NT2/D1 (cell line): ENCODE data around the gene ABHD5.

ENCODE experiments used
- DNase-seq: peaks from one replicate; pipeline ENCODE4 v3.0.0-alpha.2; 2011; ENCODE audit warnings: low read depth, low spot score
- H3K27me3 ChIP-seq: 2 replicates; pipeline ENCODE4 v1.6.0; 2011; ENCODE audit warnings: mild to moderate bottlenecking; ENCODE audit not compliant: insufficient read length, insufficient read depth
- H3K36me3 ChIP-seq: 2 replicates; pipeline ENCODE4 v1.6.1; 2011; ENCODE audit warnings: mild to moderate bottlenecking, low read length, mixed read lengths; ENCODE audit not compliant: insufficient read depth, insufficient read length
- H3K4me1 ChIP-seq: 2 replicates; pipeline ENCODE4 v1.5.1; 2011; ENCODE audit not compliant: insufficient read depth, insufficient read length
- H3K4me3 ChIP-seq: 2 replicates; pipeline ENCODE4 v1.5.1; 2011; ENCODE audit warnings: low read depth; ENCODE audit not compliant: insufficient read length
- H3K9ac ChIP-seq: 2 replicates; pipeline ENCODE4 v1.6.0; 2011; ENCODE audit warnings: low read depth; ENCODE audit not compliant: insufficient read length
- H3K9me3 ChIP-seq: 2 replicates; pipeline ENCODE4 v1.5.1; 2011; ENCODE audit warnings: mild to moderate bottlenecking, low read length; ENCODE audit not compliant: insufficient read depth
- SUZ12 ChIP-seq: IDR thresholded peaks from 2 replicates; pipeline ENCODE4 v1.6.1; 2011; ENCODE audit not compliant: insufficient read length, insufficient read depth; ENCODE audit errors: extremely low read depth
- YY1 ChIP-seq: IDR thresholded peaks from 2 replicates; pipeline ENCODE4 v1.6.1; 2011; ENCODE audit not compliant: insufficient read length, insufficient read depth
- ZNF274 ChIP-seq: IDR thresholded peaks from 2 replicates; pipeline ENCODE4 v1.6.1; 2011; ENCODE audit warnings: mild to moderate bottlenecking, low read depth, low read length

Gene ABHD5

DNA sequence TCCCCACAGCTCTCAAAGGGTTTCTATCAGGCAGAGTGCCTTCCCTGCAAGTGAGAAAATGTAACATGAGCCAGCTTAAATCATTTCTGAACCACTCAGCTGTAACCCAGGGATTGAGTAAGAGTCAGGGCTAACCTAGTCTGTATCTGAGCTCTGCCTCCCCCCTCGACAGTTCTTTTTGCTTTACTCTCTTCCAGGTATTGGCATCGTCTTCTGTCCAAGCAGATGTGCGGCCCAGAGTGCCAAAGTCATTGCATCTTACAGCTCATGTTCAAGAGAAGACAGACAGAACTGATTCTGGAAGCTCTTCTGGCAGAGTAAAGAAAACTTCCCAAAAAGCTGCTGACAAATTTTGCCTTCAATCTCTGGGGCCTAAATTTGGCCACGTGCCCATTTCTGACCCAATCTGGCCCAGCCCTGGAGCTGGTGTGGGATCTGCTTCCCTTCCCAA, 74.8 kb downstream of the ABHD5 start:
- H3K27me3 ChIP-seq: no peaks in the 10 kb centered on the region
- no peak overlapping the region for H3K9ac ChIP-seq
- H3K4me3 ChIP-seq: no peak overlapping the region
- no peaks in the 10 kb centered on the region for H3K36me3 ChIP-seq
- H3K4me1 ChIP-seq: peaks cover 5% of the 10 kb centered on the region
- DNase-seq: no peak
- TF ChIP-seq ZNF274 (no peak), SUZ12 (no peak), YY1 (no peak)
- no peaks in the 10 kb centered on the region for H3K9me3 ChIP-seq

DNA sequence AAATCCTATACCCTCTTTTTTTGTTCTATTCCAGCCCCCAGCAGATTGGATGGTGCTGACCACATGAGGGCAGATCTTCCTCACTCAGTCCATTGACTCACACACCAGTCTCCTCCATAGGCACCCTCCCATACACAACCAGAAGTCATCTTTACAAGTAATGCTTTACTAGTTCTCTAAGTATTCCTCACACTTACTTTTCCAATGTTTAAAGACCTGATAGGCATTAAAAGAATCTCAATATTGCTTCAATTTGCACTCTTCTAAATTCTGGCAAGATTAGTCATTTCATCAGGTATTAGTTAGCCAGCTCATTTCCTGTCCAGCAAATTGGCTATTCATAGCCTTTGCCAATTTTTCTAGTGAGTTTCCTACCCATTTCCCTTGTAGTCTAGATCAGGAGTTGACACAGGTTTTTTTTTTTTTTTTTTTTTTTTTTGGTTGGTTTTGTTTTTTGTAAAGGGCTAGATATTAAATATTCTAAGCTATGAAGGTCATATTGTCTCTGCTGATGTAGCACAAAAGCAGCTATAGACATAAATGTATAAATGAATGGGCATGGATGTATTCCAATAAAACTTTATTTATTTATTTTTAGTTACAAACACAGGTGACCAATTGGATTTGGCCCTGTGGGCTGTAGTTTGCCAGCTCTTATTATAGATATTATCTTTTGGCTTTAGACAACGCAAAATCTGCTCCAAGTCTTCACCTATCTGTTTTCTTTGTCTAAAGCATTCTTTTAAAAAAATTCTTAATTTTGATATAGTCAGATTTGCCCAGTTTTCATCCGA, 76.1 kb downstream of the ABHD5 start:
- Histone ChIP-seq H3K27me3 (no peaks in the 10 kb centered on the region), H3K36me3 (no peaks in the 10 kb centered on the region), H3K4me1 (peaks cover 5% of the 10 kb centered on the region), H3K9ac (no peak overlapping the region), H3K4me3 (no peak overlapping the region), H3K9me3 (no peaks in the 10 kb centered on the region)
- TF ChIP-seq YY1 (no peak), ZNF274 (no peak), SUZ12 (no peak)
- DNase-seq: no peak

DNA sequence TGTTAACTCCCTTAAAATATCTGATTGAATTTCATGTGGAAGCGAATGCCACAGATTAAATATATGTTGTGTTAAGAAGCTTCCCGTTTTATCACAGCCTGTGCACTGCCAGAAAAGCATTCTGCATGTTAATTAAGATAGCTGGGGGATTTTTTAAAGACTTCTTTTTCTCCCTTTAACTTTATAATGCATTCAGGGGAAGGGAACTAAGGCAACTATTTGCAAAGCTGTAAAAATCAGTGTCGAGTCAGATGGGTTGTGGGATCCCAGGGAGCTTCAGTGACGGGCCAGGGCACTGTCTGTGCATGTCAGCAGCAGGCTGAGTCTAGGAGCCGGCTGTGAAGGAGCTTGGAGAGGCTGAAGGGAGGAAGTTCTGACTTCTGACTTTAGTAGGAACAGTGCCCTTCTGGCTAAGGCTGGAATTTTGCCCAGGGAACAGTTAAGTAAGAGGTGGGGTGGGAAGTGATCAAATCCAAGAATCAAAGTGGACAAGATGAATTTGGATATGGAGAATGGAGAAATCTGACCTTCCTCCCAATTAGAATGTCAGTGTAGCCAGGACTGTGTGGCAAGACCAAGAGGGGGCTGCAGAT, 77.7 kb downstream of the ABHD5 start:
- Histone ChIP-seq H3K9me3 (no peaks in the 10 kb centered on the region), H3K4me3 (no peak overlapping the region), H3K36me3 (no peaks in the 10 kb centered on the region), H3K9ac (no peak overlapping the region), H3K4me1 (peaks cover 5% of the 10 kb centered on the region), H3K27me3 (no peaks in the 10 kb centered on the region)
- no peak for TF ChIP-seq SUZ12
- TF ChIP-seq ZNF274: no peak
- TF ChIP-seq YY1: no peak
- no peak for DNase-seq

DNA sequence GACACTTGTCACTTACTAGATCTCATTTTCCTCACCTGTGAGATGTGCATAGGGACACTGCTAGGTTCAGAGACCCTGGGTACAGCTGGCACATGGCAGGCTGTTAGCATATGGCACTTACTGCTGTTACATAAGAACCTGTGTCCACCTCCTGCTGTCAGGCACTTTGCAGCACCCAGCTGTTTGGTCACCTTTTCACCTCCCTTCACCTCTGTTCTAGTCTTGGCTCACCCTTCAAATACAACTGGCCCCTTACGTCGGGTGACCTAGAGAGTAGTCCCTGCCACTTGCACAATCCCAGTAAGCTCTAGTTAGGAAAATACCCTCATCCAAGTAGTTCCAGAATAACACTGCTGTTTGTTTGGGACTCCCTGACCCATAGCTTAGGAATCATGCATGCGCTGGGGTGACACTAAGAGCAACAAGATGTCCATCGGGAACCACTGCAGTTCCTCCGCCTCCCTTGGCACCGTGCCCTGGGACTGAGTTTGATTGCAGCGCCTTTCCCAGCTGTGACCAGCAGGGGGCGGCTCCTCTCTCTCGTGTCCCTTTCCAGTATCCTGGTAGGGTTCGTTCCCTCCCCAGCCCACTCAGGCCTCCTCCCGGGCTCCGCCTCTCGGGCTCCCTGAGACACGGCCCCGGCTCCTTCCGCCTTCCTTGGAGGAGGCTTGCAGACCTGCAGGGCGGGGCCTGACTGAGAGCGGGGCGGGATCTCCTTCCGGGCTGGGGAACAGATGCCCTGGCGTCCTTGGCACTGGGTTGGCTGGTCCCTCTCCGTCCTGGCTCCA, 78.6 kb downstream of the ABHD5 start:
- Histone ChIP-seq H3K36me3 (no peaks in the 10 kb centered on the region), H3K27me3 (no peaks in the 10 kb centered on the region), H3K9me3 (no peaks in the 10 kb centered on the region), H3K9ac (peak overlapping the region; percentile 46), H3K4me1 (peaks cover 5% of the 10 kb centered on the region), H3K4me3 (peak overlapping the region; percentile 20)
- peak; percentile 95 for DNase-seq
- TF ChIP-seq SUZ12: no peak
- TF ChIP-seq YY1: no peak
- no peak for TF ChIP-seq ZNF274

DNA sequence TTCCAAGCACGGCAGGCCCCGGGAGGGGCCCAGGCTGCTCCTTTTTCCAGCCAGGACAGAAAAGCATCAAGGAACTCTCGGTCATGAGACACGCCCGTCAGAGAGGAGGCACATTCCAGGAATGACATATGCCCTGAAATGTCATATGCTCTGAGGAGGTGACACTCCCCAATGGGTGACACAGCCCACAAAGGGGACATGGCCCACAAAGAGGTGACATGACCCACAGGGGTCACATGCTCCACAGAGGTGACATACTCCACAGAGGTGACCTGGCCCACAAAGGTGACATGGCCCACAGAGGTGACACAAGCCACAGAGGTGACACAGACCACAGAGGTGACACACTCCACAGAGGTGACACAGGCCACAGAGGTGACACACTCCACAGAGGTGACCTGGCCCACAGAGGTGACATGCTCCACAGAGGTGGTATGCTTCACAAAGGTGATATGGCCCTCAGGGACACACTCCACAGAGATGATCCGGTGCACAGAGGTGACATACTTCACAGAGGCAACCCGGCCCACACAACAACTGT, 79.2 kb downstream of the ABHD5 start:
- Histone ChIP-seq H3K9me3 (no peaks in the 10 kb centered on the region), H3K36me3 (no peaks in the 10 kb centered on the region), H3K9ac (no peak overlapping the region), H3K4me1 (peaks cover 5% of the 10 kb centered on the region), H3K4me3 (peak overlapping the region; percentile 20), H3K27me3 (no peaks in the 10 kb centered on the region)
- no peak for DNase-seq
- TF ChIP-seq SUZ12: no peak
- no peak for TF ChIP-seq YY1
- TF ChIP-seq ZNF274: no peak

DNA sequence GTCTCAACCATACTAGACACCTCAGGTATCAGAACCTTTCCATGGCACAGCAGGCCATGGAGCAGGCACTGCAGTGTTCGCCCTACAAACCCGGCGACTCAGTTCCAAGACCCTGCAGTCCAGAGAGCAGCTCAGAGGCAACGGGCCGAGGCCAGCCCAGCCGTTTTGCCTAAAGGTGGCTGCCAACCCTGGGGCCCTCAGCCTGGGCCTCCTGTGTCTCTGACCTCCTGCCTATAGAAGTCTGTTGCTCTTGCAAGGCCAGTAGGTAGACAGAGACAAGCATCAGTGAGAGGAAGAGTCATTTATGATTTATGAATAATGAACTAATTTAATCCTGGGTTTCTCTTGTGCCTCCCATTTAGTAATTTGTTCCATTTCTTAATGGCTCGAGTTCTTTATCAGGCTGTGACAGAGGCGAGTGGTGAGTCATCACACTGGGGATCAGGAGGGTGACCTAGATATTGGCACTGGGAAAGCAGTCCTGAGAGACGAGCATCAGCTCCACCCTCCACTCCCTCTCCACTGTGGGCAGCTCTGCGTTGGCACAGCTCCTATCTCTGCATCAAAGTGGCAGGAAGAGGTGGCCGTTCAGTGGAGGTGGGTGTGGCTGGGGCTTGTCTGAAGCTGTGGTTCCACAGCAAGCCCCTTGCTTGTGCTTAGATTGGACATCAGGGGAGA, 79.8 kb downstream of the ABHD5 start:
- no peaks in the 10 kb centered on the region for H3K36me3 ChIP-seq
- H3K9ac ChIP-seq: no peak overlapping the region

More for the DNA sequence above, 79.8 kb downstream of the ABHD5 start:
- DNase-seq: no peak
- TF ChIP-seq ZNF274 (no peak), YY1 (no peak), SUZ12 (no peak)
- Histone ChIP-seq H3K4me1 (peaks cover 5% of the 10 kb centered on the region), H3K27me3 (no peaks in the 10 kb centered on the region), H3K9me3 (no peaks in the 10 kb centered on the region), H3K4me3 (no peak overlapping the region)
